HG02840 (cell line): ENCODE results near the gene MGST3.
"Not testable (repeated sequence)": the region's sequence is repeated elsewhere in the genome, so short reads cannot be mapped to it uniquely, and the experiment has no call there.

Experiments used
- ATAC-seq: cut with Tn5 transposase; IDR thresholded peaks from one replicate; pipeline ENCODE4 v1.9.1; 2021; ENCODE audit warnings: mild to moderate bottlenecking, moderate library complexity, moderate number of reproducible peaks; ENCODE audit not compliant: unreplicated experiment, low FRiP score

The MGST3 gene

DNA sequence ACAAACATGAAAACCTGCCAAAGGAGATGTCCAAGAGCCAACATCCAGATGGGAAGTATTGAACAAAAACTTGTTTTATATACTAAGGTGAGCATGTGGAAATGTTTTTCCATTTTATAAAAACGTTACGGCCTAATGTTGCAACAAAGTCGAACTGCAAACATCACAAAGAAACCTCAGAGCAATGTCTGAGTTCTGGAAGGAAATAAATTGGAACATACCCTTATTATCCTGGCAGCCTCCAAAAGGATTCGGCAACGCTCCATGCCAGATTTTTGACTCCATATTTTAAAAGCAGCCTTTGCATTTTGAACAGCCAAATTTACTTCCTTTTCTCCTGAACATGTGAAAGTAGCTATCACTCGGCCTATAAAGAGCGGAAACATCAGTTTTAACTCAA, 64.0 kb downstream of the MGST3 start:
- ATAC-seq = no peak

- ATAC-seq = no peak
Measured at GRCh38 chr1:165696625-165697100, 65.6 kb downstream of the MGST3 start.

GRCh38 chr1:165697491-165697880, 66.5 kb downstream of the MGST3 start:
- no peak for ATAC-seq

GRCh38 chr1:165697881-165698760, 67.1 kb downstream of the MGST3 start, which contains the start of gene ALDH9A1:
TSS of gene ALDH9A1 (minus strand) at chr1:165698562. CDS start at chr1:165698558, 4 bp downstream.
- ATAC-seq = peak; percentile 91

GRCh38 chr1:165698761-165699052, 67.7 kb downstream of the MGST3 start:
- ATAC-seq = no peak

DNA sequence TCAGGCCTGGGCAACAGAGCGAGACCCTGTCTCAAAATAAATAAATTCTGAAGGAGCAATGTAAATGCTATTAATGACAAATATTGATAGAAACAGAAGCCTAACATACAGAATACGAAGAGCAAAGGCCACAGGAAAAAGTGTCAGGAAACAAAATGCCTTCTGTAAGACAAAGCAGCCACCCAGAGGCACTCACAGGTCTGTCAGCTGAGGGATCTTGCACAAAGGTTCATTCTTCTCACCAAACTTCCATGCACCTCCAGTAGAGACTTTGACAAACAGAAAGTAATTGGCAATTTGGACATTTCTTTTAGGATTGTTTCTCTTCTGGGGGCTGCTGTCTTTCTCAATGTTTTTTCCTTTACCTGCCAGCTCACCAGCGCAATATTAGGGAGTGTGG, 68.5 kb downstream of the MGST3 start:
- no peak for ATAC-seq

DNA sequence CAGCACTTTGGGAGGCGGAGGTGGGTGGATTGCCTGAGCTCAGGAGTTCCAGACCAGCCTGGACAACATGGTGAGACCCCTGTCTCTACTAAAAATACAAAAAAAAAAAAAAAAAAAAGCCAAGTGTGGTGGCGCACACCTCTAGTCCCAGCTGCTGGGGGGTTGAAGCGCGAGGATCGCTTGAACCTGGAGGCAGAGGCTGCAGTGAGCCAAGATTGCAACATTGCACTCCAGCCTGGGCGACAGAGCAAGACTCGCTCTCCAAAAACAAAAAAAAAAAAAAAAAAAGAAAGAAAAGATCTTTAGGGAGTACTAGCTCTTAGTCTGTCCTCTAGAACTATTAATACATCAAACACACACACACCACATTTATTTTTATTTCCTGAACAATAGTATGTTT, 70.9 kb downstream of the MGST3 start:
- not testable (repeated sequence) for ATAC-seq

DNA sequence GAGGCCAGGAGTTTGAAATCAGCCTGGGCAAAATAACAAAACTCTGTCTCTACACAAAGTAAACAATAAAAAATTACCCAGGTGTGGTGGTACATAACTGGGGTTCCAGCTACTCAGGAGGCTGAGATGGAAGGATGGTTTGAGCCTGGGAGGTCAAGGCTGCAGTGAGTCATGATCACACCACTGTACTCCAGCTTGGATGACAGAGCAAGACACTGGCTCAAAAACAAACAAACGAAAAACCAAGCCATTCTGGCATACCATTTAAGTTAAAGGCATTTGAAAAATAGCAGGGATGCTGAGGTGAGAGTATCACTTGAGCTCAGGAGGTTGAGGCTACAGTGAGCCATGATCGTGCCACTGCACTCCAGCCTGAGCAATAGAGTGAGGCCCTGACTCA, 72.6 kb downstream of the MGST3 start:
- no peak for ATAC-seq
